Epithelial cell of proximal tubule (primary cell): ENCODE data around the gene EFEMP1. TPM values are rescaled to one million over a fixed set of nuclear protein-coding genes. Genes with fewer than 3 reads are reported as not detected.

Experiments used
- DNase-seq: peaks from one replicate; pipeline ENCODE4 v3.0.0-alpha.2; 2011; ENCODE audit warnings: low read depth
- H3K4me3 ChIP-seq: 2 replicates; pipeline ENCODE4 v1.5.1; 2011; ENCODE audit warnings: low read depth, mild to moderate bottlenecking, low read length
- CTCF ChIP-seq: conservative IDR thresholded peaks from 2 replicates; pipeline ENCODE4 v1.5.1; 2012; ENCODE audit warnings: low read depth, mild to moderate bottlenecking, low read length
- total RNA-seq: library from RNA; depleted of rRNA; stranded (reverse); fragments of >200 nt; gene quantifications from 2 replicates; pipeline ENCODE4 v1.2.3, GENCODE V29; 2015

The EFEMP1 gene
- total RNA-seq, 1 donor from 2014 or later = 30.0 TPM

- TF ChIP-seq CTCF = no peak
- DNase-seq = peak; percentile 88
- H3K4me3 ChIP-seq = no peak overlapping the region
These were observed 21.6 kb downstream of the EFEMP1 start for GRCh38 chr2:55901941-55902340.

- DNase-seq = no peak
- no peak for TF ChIP-seq CTCF
- no peak overlapping the region for H3K4me3 ChIP-seq
These were observed 22.3 kb downstream of the EFEMP1 start for GRCh38 chr2:55901322-55901721.

GRCh38 chr2:55899881-55900280 lies 23.7 kb downstream of the EFEMP1 start:
- no peak overlapping the region for H3K4me3 ChIP-seq
- no peak for DNase-seq
- TF ChIP-seq CTCF = no peak

- TF ChIP-seq CTCF = no peak
- no peak overlapping the region for H3K4me3 ChIP-seq
- DNase-seq = no peak
These were observed 25.1 kb downstream of the EFEMP1 start for GRCh38 chr2:55898386-55899040.

- no peak for DNase-seq
- H3K4me3 ChIP-seq = no peak overlapping the region
- TF ChIP-seq CTCF = no peak
These were observed 26.9 kb downstream of the EFEMP1 start for GRCh38 chr2:55896633-55897032.

- TF ChIP-seq CTCF = no peak
- no peak overlapping the region for H3K4me3 ChIP-seq
- no peak for DNase-seq
These were observed 28.9 kb downstream of the EFEMP1 start for GRCh38 chr2:55894720-55895119.

GRCh38 chr2:55891671-55892094 lies 31.9 kb downstream of the EFEMP1 start:
- H3K4me3 ChIP-seq = no peak overlapping the region
- no peak for TF ChIP-seq CTCF
- no peak for DNase-seq
